C4-2B (cell line): ENCODE measurements around the gene SMG6.

Source experiments
- ZFX ChIP-seq: fragments of 450-650 bp; IDR thresholded peaks from 2 replicates; pipeline ENCODE4 v1.6.1; 2017
- TF ChIP-seq, protein P1 (sequence below): fragments of 450-650 bp; conservative IDR thresholded peaks from 2 replicates; pipeline ENCODE4 v1.5.1; 2017; ENCODE audit warnings: mild to moderate bottlenecking

DNA sequence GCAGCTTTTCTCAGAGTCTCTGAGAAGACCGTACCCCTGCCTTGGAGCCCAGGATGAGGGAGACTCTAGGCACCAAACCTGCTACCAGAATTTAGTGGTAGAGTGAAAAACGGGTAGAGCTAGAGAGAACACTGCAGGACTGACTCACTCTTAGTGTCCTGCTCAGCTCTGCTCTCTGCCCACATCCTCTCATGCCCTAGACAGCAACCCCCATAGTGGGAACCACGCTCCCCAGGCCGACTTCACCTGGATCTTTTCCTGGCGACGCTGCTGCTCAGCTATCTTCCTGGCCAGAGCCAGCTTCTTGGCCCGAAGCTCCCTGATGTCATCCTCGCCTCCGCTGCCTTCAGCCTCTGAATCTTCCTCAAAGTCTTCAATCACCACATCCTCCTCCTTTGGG is 222.0 kb downstream of the SMG6 start:
- TF ChIP-seq, protein P1, sequence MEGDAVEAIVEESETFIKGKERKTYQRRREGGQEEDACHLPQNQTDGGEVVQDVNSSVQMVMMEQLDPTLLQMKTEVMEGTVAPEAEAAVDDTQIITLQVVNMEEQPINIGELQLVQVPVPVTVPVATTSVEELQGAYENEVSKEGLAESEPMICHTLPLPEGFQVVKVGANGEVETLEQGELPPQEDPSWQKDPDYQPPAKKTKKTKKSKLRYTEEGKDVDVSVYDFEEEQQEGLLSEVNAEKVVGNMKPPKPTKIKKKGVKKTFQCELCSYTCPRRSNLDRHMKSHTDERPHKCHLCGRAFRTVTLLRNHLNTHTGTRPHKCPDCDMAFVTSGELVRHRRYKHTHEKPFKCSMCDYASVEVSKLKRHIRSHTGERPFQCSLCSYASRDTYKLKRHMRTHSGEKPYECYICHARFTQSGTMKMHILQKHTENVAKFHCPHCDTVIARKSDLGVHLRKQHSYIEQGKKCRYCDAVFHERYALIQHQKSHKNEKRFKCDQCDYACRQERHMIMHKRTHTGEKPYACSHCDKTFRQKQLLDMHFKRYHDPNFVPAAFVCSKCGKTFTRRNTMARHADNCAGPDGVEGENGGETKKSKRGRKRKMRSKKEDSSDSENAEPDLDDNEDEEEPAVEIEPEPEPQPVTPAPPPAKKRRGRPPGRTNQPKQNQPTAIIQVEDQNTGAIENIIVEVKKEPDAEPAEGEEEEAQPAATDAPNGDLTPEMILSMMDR, result no peak
- no peak for TF ChIP-seq ZFX
